OCI-LY3 (cell line): ENCODE measurements around the gene TIAM2.

Experiments used
- CTCF ChIP-seq: fragments of 200-600, 300-600 bp; sonication (generic); IDR thresholded peaks from 2 replicates; pipeline ENCODE4 v1.5.1; 2014; ENCODE audit warnings: antibody characterized with exemption, low read length, low read depth
- EZH2phosphoT487 ChIP-seq: fragments of 200-600 bp; shearing (Covaris generic); IDR thresholded peaks from 2 replicates; pipeline ENCODE4 v1.6.1; 2018; ENCODE audit warnings: antibody characterized with exemption, mixed run types, low read depth

GRCh38 chr6:155244434-155244833, 249.3 kb downstream of the TIAM2 start:
- TF ChIP-seq CTCF (no peak), EZH2phosphoT487 (no peak)
